Measurements from ENCODE around the gene TM2D1.
A peak's percentile ranks its signal among the peaks of the same experiment; 100 is the strongest.
"Not testable (repeated sequence)": the region's sequence is repeated elsewhere in the genome, so short reads cannot be mapped to it uniquely, and the experiment has no call there.

The TM2D1 gene

GRCh38 chr1:61718996-61719663 lies 5.8 kb downstream of the TM2D1 start:
- not testable (repeated sequence) for DNase-seq (ENCODE audit: low spot score)

DNA sequence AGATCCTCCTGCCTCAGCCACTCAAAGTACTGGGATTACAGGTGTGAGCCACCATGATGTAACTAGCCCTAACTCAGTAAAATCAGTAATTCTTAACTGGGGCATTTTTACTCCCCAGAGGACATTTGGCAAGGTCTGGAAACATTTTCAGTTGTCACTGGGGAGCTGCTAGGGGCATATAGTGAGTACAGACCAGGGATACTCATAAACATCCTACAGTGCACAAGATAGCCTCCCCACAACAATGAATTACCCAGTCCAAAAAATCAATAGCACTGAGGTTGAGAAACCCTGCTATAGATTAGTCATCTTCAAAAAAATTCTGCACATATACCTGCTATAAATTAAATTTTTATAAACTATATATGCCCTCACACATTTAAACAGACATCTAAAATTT lies 13.0 kb downstream of the TM2D1 start:
- DNase-seq (ENCODE audit: low spot score): no peak

- DNase-seq (ENCODE audit: low spot score): not testable (repeated sequence)
Measured at GRCh38 chr1:61711257-61711656, 13.7 kb downstream of the TM2D1 start.

GRCh38 chr1:61709908-61710289 lies 15.0 kb downstream of the TM2D1 start:
- no peak for DNase-seq (ENCODE audit: low spot score)

DNA sequence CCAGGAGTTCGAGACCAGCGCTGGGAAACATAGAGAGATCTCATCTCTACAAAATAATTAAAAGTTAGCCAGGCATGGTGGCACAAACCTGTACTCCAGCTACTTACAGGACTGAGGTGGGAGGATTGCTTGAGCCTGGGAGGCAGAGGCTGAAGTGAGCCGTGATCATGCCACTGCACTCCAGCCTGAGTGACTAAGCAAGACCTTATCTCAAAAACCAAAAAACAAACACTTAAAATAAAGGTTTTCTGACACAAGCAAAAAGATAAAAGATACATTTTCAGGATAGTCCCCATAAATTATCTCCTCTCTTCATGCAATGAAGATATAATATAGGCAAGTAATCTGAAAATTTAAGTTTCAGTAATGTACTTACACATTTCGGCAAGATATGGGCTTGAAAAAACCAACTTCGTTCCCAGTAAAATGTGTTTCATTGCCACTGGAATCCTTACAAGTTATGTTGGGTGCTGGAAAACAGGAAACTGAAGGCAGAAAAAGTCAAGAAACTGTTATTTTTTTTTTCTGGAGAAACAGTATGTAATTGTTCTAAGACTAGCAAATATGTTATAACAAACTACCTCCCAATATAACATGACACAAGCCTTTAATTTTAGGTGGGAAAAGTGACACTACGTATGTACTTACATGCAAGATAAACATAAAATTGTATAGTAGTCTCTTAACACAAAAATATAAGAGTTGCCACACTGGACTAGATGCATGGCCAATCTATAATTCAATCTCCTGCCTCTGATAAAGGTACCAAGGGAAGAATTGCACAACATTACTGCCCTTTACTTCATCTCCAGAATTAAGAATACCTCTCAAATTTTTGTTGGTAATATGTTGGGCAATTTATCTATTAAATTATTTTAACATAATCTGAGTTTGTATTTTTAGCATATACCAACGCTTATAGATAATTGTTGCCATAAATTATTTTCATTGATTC lies 15.7 kb downstream of the TM2D1 start:
- peak; percentile 23 for DNase-seq (ENCODE audit: low spot score)

DNA sequence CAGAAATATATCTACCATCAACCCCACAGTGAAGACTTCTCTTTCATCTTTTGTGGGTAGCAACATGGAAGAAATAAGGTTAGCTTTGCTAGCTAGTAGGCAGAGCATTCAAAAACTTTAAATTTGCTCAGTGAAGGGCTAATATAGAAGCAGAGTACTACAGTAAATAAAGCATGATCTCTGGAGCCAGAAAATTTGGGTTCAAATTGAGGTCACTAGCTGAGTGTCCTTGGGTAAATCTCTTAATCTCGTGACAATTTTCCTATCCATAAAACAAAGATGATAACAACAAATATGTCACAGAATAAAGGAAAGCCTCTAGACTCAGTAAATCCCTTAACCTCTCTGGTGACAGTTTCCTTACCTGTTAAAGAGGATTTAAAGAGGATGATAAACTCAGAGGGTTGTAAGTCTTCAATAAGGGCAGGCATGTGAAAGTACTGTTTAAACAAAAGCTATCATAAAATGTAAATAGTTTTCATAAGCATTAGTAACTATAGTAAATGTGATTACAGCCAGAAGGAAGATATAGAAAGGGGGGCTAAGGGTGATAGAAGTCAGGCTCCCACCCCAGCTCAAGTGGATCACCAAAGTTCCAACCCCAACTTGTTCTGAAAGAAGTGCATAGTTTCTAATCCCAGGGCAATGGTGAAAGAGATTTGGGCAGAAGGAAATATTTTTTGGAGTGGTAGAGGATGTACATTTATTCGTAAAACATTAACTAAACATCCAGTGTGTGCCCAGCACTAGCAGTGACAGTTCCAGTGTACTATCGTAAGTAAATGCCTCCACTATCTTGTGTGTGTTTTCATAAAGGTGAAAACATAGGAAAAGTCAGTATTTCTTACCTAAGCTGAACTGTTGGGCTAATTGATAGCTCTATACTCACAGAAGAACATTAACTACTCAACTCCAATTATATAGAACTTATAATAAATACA lies 24.8 kb downstream of the TM2D1 start:
- no peak for DNase-seq (ENCODE audit: low spot score)

- DNase-seq (ENCODE audit: low spot score): no peak
Measured at GRCh38 chr1:61692155-61692800, 32.7 kb downstream of the TM2D1 start.

DNA sequence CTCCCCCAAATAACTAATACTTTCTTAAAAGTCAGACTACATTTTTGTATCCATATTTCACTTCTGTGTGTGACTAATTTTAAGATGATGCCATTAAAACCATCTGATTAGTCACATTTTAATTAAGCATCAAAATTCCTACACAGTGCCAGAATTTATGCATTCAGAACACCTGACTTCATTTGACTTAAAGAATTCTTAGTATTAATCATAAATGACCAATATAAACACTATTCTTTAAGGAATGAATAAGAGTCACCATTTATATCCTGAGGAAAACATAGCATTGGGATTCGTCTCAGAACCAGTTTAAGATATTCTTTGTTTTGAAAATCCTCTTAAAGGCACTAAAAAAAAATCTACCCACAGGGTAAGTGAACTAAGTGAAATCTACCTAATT lies 37.0 kb downstream of the TM2D1 start:
- no peak for DNase-seq (ENCODE audit: low spot score)

DNA sequence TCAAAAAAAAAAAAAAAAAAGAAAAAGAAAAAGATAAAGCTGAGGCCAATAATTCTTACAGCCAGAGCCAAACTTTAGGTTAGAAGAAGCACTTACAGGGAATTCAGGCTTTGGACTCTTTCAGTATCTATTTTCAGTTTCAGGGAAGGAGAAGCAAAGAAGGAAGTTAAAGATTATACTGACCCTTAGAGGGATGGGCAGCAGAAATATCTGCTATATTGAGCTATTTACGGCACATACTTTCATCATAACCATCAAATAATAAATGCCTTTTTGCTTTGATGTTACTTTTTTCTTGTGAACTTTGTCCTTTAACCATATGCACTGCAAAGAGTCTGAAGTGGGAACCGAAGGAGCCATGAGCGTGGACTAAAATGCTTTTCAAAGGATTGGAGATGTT lies 42.0 kb downstream of the TM2D1 start:
- no peak for DNase-seq (ENCODE audit: low spot score)

- DNase-seq (ENCODE audit: low spot score): no peak
Measured at GRCh38 chr1:61680500-61680899, 44.4 kb downstream of the TM2D1 start.

- not testable (repeated sequence) for DNase-seq (ENCODE audit: low spot score)
Measured at GRCh38 chr1:61676881-61677280, 48.1 kb downstream of the TM2D1 start.

DNA sequence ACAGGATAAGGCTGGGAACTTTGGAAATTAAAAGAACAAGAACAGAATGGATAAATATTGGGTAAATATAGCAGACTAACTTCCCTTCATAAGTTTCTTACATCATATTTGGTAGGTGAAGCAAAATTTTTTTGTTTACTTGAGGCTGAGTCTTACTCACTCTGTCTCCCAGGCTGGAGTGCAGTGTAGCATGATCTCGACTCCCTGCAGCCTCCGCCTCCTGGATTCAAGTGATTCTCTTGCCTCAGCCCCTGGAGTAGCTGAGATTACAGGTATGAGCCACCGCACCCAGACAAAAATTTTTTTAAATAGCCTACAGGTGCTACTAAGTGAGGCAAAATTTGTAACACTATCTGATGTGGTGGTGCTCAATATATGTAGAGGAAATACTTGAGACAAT lies 50.7 kb downstream of the TM2D1 start:
- no peak for DNase-seq (ENCODE audit: low spot score)

GRCh38 chr1:61672376-61672775 lies 52.6 kb downstream of the TM2D1 start:
- DNase-seq (ENCODE audit: low spot score): no peak

GRCh38 chr1:61670445-61670844 lies 54.5 kb downstream of the TM2D1 start:
- DNase-seq (ENCODE audit: low spot score): no peak

DNA sequence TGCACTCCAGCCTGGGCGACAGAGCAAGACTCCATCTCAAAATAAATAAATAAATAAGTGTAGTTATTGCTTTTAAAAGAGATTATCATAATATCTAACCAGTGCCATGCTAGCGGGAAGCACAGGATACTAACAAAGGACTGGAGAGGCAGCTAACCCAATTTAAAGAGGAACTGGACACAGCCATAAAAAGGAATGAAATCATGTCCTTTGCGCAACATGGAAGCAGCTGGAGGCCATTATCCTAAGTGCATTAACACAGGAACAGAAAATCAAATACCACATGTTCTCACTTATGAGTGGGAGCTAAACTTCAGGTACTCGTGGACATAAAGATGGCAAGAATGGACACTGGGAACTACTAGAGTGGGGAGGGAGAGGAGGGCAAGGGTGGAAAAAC lies 54.9 kb downstream of the TM2D1 start:
- no peak for DNase-seq (ENCODE audit: low spot score)

DNA sequence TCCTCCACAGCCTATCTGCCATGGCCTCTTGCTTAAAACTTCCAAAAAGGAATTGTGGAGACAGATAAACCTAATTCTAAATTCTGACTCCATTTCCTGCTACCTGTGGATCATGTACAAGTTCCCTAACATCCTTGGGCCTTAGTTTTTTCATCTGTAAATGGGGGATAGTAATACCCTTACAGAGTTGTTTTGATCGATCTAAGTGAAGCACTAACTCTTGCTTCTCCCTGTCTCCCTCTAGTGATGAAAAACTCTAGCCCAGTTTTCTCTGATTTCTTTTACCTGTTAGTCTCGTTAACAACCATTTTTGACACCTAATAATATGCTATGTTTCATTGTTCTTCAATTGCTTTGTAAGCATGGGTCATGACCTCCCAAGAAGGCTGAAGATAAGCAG lies 65.9 kb downstream of the TM2D1 start:
- DNase-seq (ENCODE audit: low spot score): no peak

- DNase-seq (ENCODE audit: low spot score): no peak
Measured at GRCh38 chr1:61655453-61655852, 69.5 kb downstream of the TM2D1 start.

GRCh38 chr1:61654067-61654466 lies 70.9 kb downstream of the TM2D1 start:
- DNase-seq (ENCODE audit: low spot score): no peak

GRCh38 chr1:61648983-61649742 lies 75.8 kb downstream of the TM2D1 start:
- no peak for DNase-seq (ENCODE audit: low spot score)

- DNase-seq (ENCODE audit: low spot score): no peak
Measured at GRCh38 chr1:61647142-61647541, 77.8 kb downstream of the TM2D1 start.

GRCh38 chr1:61645476-61645875 lies 79.5 kb downstream of the TM2D1 start:
- DNase-seq (ENCODE audit: low spot score): no peak

Data from hematopoietic multipotent progenitor cell treated with erythropoietin and hydrocortisone succinate and interleukin-3 and kit ligand, for 15 days (in vitro differentiated cells).